Activated CD4-positive, alpha-beta T cell treated with anti-CD3 and anti-CD28 coated beads for 1 hour (primary cell): ENCODE measurements around the gene CCR9.

ENCODE experiments used
- DNase-seq: peaks from one replicate; pipeline ENCODE4 v3.0.0-alpha.2; 2020

Gene CCR9

GRCh38 chr3:45938864-45939263 is 52.5 kb downstream of the CCR9 start:
- peak; percentile 71 for DNase-seq

GRCh38 chr3:45939341-45939771 is 53.0 kb downstream of the CCR9 start:
- DNase-seq = no peak

GRCh38 chr3:45940004-45940780 is 53.8 kb downstream of the CCR9 start:
- DNase-seq = no peak

GRCh38 chr3:45940781-45941365 is 54.5 kb downstream of the CCR9 start:
- DNase-seq = no peak

GRCh38 chr3:45942051-45942825 is 55.9 kb downstream of the CCR9 start:
- DNase-seq = no peak

GRCh38 chr3:45943207-45943846 is 57.0 kb downstream of the CCR9 start, which contains the start of gene CXCR6:
Gene CXCR6 (plus strand): TSS chr3:45943464. CDS start chr3:45946482, 3,018 bp downstream.
- peak; percentile 24 for DNase-seq

- DNase-seq = no peak
These were observed 58.7 kb downstream of the CCR9 start for GRCh38 chr3:45944830-45945620.

GRCh38 chr3:45946307-45946706 is 60.0 kb downstream of the CCR9 start:
- DNase-seq = no peak

- no peak for DNase-seq
These were observed 60.5 kb downstream of the CCR9 start for GRCh38 chr3:45946875-45947274.

- DNase-seq = no peak
These were observed 61.0 kb downstream of the CCR9 start for GRCh38 chr3:45947361-45947760.

GRCh38 chr3:45948311-45948781 is 62.0 kb downstream of the CCR9 start:
- no peak for DNase-seq

GRCh38 chr3:45948881-45949280 is 62.5 kb downstream of the CCR9 start:
- no peak for DNase-seq

GRCh38 chr3:45949432-45949831 is 63.1 kb downstream of the CCR9 start:
- no peak for DNase-seq

GRCh38 chr3:45950131-45950530 is 63.8 kb downstream of the CCR9 start:
- no peak for DNase-seq

- DNase-seq = no peak
These were observed 64.6 kb downstream of the CCR9 start for GRCh38 chr3:45950686-45951600.

GRCh38 chr3:45951946-45952345 is 65.6 kb downstream of the CCR9 start:
- DNase-seq = no peak

GRCh38 chr3:45952456-45952855 is 66.1 kb downstream of the CCR9 start:
- no peak for DNase-seq
